HG03354 (cell line): ENCODE results near the gene CST7.
"Not testable (repeated sequence)": the region's sequence is repeated elsewhere in the genome, so short reads cannot be mapped to it uniquely, and the experiment has no call there.

Experiments
- ATAC-seq: cut with Tn5 transposase; IDR thresholded peaks from one replicate; pipeline ENCODE4 v1.9.1; 2021; ENCODE audit warnings: mild to moderate bottlenecking; ENCODE audit not compliant: unreplicated experiment, poor library complexity, severe bottlenecking

CST7 gene, protein sequence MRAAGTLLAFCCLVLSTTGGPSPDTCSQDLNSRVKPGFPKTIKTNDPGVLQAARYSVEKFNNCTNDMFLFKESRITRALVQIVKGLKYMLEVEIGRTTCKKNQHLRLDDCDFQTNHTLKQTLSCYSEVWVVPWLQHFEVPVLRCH

DNA sequence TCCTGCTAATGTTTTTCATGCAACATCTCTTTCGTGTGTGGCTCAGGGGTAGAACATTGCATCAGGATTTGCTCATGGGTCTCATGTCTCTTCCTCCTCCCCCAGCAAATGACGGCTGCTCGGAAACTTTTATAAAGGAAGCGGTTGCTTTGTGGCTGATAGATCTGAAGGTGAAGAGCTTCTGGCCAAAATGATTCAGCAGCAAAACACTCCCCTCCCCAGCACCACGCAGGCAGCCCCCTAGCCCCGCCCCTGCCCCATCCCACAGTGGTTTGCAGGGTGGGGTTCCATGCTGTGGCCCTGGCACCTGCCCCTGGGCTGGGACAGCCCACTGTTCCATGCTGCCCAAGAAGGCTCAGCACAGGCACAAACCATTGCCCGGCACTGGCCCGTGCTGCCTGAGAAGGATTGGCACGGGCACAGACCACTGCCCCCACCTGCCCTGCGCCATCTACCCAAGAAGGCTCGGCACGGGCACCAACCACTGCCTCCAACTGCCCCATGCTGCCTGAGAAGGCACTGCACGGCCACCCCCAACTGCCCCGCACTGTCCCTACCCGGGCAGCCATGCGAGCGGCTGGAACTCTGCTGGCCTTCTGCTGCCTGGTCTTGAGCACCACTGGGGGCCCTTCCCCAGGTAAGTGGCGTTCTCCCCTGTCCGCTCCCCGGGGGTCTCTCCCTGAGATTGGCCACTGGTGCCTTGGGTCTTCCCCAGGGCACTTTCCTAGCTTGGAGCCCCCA lies at the start of gene CST7:
Gene CST7, plus strand, starts transcription at position 331 of the 741 bp plus-strand sequence. Its CDS starts 237 bp downstream, at position 568.
- ATAC-seq: peak; percentile 72

DNA sequence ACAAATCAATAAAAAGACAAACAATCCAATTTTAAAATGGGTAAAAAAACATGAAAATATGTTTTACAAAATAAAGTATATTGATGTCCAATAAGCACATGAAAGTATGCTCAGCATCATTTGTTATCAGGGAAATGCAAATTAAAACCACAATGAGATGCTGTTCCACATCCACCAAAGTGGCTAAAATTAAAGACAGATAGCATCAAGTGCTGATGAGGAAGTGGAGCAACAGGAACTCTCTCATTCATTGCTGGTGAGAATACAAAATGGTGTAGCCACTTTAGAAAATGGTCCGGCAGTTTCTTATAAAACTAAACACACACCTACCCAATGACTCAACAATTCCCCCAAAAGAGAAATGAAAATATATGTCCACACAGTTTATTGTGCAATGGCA lies 42.3 kb upstream of the CST7 start:
- no peak for ATAC-seq

DNA sequence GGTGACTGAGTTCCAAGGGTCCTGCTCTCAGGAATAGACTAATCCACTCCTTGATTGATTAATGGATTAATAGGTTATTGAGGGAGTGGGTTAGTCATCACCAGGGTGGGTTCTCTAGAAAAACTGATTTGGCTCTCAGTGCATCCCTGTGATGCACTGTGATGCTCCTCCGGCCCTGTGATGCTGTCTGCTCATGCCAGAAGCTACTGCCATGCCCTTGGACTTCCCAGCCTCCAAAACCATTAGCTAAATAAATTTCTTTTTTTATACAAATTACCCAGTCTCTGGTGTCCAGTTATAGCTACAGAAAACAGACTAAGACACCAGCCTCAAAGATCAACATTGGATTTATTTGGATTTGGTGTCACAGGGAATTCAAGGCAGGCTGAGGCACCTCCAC lies 40.4 kb upstream of the CST7 start:
- ATAC-seq: no peak

DNA sequence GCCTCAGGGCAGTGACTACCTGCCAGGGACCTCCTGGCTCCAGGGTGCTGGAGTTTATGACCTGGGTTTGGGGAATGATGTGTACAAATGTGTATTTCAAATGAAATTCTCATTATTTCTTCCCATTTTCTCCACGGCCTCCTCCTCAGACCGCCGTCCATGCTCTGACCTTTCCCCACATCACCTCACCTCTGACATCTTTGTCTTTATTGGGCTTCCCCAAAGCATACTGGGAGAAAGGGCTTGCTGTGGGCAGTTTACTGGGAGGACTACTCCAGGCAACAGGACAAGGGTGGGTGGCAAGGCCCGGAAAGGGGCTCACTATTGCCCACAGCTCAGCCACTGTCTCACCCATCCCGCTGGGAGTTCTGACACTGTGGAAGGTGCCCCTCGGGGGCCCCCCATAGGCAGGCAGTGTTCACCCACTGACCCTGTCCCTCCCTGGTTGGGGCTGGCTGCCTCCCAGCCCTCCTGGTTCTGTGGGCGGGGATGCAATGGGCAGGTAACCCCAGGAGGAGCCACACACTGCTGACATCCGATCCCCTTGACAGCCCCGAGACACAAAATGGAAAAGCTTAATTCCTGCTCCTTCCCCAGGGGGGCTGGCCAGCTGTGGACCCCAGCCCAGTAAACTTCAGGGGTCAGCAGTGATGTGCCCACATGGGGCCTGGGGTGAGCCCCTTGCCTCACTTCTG lies 39.8 kb upstream of the CST7 start:
- no peak for ATAC-seq

DNA sequence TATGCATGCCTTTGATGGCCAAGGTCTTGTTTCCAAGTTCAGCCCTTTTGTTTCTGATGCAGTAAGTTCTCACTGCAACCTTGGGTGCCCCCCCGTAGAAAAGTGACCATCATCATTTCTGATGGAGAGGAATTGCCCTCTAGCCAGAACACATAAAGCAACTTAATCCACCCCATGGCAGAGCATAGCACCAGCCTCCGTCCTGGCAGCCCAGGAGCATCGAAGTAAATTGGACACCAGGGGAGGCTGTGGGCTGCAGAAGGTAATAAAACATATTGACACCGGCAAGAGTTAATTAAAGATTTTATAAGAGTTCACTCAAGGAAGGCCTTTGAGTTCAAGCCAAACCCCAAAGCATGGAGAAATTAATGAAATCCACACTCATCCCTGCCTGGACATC lies 39.2 kb upstream of the CST7 start:
- ATAC-seq: no peak

DNA sequence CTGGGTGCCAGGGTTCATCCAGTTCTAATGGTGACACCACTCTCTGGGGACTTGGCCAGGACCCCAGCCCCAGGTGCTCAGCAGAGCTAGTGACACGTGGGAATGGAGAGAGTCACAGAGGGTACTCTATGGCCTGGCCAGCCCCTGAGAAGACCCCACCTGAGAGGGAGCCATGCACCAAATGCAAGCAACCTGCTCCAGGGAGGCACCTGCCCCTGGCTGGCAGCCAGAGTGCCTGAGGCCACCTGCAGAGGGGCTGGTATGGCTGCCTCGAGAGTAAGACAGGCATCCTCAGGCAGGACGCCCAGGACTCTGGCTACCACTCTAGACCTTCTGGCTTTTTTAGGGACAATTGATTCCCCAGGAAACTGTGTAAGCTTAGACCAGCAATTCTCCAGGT lies 38.6 kb upstream of the CST7 start:
- no peak for ATAC-seq

DNA sequence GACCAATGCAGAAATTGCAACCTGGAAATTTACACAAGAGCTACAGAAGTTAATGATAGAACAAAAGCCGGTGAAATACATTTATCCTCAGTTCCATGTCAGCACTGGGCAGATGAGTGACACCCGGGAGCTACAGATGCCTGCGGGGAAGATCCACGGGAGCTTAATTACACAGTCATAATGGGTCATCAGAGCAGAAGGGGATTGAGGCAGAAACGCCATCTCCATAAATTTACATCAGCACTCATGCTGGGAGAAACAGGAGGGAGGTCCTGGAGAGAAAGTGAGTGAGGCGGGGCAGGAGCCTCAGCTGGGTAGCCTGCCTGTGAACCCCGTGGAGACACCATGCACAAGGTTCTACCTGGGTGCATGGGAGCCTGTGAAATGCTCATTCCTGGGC lies 37.6 kb upstream of the CST7 start:
- no peak for ATAC-seq

DNA sequence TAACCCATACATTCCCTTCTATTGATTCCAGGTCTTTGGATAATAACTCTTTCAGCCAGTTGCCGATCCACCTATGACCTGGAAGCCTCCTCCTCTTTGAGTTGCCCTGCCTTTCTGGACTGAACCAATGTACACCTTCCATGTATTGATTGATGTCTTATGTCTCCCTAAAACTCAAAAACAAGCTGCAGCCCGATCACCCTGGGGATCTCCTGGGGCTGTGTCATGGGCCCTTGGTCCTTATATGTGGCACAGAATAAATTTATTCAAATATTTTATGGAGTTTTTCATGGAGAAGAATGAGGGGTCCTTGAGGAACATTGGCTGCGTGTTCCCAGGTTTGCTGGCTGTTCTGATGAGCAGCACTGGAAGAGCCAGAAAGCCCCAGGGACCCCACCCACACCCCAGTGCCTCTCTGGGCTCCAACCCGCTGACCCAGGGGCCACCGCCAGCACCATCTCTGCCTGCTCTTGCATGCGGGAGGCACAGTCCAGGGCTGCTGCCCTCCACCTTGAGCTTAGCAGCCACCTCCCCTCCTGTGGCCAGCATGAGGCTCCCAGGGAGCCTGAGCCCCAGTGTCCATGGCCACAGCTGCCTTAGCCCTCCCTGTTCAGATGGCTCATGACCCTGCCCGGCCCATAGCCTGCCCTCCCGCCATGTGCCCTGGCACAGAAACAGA lies 36.5 kb upstream of the CST7 start:
- no peak for ATAC-seq

DNA sequence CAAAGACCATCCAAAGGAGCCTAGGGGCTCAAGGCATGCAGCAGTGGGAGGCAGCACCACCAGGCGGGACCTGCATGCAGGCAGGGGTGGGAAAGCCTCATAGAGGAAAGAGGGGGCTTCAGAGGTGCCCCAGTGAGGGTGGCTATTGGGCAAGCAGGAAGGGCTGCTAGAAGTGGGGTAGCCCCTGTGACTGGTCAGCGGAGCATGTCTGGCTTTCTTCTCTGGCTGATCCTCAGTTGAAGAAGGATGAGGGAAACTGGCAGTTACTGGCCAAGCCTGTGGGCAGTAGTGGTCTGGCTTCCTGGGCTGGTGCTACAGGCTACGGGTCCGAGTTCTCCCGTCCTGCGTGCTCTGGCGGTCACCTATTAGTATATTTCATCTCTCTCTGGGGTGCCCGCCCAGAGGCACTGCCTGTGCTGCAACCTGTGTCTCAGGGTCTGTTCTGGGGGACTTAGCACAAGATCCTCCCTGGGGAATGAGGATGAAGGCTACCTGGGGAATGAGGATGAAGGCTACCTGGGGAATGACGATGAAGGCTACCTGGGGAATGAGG lies 35.9 kb upstream of the CST7 start:
- no peak for ATAC-seq

DNA sequence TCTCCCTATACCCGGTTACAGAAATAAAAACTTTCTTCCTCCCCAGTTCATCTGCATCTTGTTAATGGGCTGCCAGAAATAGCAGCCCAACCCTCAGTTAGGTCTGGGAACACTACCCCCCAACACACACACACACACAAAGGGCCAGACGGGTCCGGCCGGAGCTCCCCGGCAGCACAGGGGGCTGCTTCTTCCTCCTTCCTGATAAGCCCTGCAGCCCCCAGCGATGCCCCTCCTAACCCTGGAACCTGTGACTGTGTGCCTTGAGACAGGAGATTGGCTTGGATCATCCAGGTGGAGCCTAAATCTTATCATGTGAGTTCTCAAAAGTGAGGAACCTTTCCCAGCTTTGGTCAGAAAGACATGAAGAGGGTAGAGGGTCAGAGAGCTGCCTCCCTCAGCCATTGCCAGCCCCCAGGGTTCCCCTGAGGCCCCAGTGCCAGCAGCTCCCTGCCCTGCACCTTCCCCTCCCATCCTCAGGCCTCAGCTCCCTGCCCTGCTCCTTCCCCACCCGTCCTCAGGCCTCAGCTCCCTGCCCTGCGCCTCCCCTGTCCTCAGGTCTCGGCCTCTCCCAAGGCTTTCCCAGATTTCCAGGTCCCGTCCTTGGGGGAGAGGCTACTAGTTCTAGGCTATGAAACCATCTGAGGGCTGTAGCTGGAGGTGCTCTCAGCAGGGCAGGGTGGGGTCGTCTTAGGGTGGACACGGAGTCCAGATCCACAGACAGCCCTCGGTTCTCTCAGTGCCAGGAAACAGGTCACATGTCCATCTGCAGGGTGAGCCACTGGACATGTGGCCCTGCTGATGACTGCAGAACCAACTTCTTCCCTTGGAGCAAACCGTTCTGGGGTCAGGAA lies 34.5 kb upstream of the CST7 start:
- ATAC-seq: no peak

DNA sequence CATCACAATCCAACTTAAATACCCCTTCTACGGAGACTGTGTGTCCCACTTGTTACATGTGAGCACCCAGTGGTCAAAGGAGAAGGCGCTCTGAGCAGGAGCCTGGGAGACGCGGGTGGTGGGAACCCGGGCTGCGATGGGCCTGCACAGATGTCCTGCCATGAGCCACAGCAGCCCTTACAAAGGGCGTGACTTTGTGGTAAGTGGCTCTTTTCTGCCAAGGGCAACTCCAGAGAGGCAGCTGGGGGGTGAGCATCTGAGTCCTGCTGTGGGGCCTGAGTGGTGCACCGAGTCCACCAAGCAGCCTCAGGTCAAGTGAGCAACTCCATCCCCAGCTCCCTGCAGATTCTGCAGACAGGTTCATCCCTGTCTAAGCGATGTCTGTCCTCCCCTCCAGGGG lies 33.6 kb upstream of the CST7 start:
- no peak for ATAC-seq

DNA sequence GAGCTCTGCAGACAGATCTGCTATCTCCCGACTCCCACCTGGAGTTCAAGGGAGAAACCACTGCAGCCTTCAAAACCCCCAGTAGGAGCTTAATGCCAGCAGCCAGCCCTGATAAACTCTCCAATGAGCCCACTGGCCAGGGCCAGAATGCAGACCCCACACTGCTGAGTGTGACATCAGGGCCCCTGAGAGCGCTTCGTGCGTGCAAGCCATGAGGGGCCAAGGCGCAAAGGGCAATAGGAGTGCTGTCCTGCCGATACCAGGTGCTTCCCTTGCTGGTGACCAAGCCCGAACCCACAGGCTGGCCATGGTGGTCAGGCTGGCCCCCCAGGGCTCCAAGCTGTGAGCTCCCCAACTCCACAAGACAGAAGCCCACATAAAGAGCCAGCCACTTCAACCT lies 33.2 kb upstream of the CST7 start:
- ATAC-seq: no peak

DNA sequence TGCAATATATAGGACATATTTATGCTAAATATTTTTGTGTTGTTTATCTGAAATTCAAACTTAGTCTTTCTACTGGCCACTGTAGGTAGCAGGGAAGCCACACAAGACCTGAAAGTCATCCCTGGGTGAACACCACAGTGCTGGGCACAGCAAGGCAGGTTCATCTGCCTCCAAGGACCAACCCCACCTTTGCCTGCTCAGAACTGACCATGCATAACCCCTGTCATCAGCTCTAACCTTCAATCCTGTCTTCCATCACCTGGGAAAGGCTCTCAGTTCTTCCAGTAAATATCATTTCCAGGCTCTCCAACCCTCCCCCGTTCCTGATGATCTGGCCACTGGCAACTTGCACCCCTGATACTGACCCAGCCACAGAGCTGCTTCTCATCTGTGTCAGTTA lies 32.7 kb upstream of the CST7 start:
- ATAC-seq: no peak

DNA sequence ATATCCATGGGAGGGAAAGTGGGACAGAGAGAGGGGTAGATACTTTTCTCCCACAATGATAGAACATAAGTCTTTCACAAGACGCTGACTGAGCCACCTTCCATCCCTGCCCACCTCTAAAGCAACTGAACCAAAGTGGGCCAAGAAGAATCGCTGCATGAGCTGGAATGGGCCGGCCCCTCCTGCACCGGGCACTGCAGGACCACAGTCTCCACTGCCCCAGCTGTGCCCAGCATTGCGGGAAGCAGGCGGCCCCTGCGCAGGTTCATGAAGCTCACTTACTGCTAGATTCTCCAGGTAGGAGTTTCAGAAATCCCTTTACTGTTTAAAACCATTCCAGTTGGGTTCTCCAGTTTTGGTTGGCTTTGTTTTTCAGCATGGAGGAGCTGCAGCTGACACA lies 32.0 kb upstream of the CST7 start:
- no peak for ATAC-seq

DNA sequence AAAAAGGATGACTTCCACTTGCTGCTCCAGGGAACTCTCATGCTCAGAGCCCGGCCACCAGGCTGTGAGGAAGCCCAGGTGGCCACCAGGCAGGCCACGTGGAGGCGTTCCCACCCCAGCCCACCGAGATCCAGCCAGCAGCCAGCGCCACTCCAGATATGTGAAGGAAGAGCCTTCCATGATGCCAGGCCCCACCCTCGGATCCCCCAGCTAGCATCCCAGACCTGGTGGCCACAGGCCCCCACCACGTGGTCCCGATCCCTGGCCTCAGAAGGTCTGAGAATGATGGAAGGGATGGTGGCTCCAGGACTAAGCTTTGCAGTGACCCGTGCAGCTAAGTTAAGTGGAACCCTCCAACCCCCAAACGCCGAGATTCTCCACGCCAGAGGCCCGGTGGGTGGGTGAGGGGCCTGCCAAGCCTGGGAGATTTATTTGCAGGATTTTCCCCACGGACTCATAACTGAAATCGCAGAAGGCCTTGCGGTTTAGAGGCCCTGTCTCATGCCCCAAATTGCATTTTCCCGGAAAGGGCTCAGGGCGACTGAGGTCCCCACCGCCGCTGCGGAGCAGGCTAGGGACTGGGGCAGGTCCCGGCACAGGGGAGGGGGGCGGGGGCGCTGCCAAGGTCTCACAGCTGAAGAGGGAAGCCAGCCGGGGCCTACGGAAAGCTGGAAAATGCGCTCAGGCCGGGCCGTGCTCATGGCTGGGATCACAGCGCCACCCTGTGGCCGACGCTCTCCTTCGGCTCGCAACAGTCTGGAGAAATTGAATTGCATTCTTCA lies 31.1 kb upstream of the CST7 start:
- peak; percentile 70 for ATAC-seq

DNA sequence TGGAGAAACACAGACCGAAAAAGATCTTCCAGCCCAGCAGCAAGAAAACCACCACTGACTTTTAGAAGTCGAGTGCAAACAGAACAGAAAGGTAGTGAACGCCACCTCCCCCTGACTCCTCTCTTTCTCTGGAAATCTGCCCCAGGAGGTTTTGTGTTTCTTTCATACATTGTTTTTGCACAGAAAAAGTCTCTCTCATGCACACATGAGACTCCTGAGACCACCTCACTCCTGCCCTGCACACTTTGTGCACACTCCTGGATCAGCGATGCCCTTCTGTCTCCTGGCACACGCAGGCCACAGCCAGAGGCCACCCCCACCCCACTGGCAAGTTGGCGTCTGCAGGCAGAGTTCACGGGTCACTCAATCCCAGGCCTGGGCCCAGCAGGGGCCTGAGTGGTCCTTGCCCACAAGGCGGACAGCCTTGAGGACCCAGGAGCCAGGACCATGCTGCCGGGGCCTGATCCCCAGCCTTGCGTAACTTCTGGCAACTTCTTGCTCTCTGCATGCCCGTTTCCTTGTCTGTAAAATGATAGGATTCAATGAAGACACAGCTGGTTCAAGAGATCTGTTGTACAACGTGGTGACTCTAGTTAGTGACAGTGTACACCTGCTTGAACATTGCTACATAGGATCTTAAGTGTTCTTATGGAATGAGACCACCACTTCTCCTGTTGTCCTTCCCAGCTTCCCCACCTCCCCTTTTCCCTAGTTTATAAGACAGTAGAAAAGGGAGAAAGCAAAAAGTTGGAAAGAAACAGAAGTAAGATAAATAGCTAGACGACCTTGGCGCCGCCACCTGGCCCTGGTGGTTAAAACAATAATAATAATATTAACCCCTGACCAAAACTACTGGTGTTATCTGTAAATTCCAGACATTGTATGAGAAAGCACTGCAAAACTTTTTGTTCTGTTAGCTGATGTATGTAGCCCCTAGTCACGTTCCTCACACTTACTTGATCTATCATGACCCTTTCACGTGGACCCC lies 30.2 kb upstream of the CST7 start:
- ATAC-seq: no peak

DNA sequence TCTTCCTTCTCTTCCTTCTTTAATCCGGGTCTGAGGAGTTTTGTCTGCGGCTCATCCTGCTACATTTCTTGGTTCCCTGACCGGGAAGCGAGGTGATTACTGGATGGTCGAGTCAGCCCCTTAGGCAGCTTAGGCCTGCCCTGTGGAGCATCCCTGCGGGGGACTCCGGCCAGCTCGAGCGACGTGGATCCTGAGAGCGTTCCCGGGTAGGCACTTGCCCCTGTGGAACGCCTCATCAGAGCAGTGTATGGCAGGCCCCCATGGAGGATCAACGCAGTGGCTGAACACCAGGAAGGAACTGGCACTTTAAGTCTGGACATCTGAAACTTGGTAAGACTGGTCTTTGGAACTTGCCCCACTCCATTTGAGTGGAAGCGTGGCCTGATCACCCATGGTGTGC lies 29.4 kb upstream of the CST7 start:
- not testable (repeated sequence) for ATAC-seq

DNA sequence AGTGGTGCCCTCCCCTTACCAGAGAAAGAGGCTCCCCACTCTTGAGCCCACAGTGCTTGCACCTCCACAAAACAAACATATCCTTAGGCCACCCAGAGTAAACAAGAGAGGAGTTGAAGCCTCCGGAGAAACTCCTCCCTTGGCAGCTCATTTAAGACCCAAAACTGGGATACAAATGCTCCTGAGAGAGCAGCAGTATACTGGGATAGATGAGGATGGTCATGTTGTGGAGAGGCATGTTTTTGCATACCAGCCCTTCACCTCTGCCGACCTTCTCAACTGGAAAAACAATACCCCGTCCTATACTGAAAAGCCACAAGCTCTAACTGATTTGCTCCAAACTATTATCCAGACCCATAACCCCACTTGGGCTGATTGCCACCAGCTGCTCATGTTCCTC lies 28.4 kb upstream of the CST7 start:
- ATAC-seq: not testable (repeated sequence)
